HCT116 (cell line): ENCODE results near the gene SHISA4. TPM values are rescaled to one million over a fixed set of nuclear protein-coding genes. Genes with fewer than 3 reads are reported as not detected.

ENCODE experiments used
- ATAC-seq: fragments of 200-7000 bp; cut with Tn5 transposase; 2 replicates; pipeline ENCODE4 v1.9.1; 2020; ENCODE audit warnings: mild to moderate bottlenecking, moderate library complexity
- BruUV-seq: library from RNA; stranded (reverse); fragments of 400-500 nt; replicated peaks from 2 replicates; lab custom pipeline; 2021; lab: Mats Ljungman, UMichigan
- CTCF ChIA-PET: fragments of 300-600 bp; sonication (Branson Sonifier 250); formaldehyde crosslinking; loops from one replicate; lab custom pipeline; 2021; ENCODE audit warnings: antibody characterized with exemption; lab: Charles Lee
- POLR2A ChIA-PET: fragments of 300-600, 350-600 bp; sonication (Branson Sonifier 250); formaldehyde crosslinking; loops from one replicate; lab custom pipeline; 2021; ENCODE audit warnings: antibody characterized with exemption; lab: Charles Lee
- RAD21 ChIA-PET, 2 experiments: fragments of 300-600 bp; sonication (Branson Sonifier 250); formaldehyde crosslinking; loops; one replicate each; lab custom pipeline; 2023; ENCODE audit warnings: low total read pairs in 2 of 2; ENCODE audit not compliant: uncharacterized antibody in 2 of 2, unreplicated experiment in 2 of 2, low non-redundant PET in 1 of 2; lab: Charles Lee
- DNase-seq: peaks from one replicate; pipeline ENCODE4 v3.0.0-alpha.2; 2010; ENCODE audit warnings: low read depth, low spot score
- H2AFZ ChIP-seq: fragments of 200-600 bp; shearing (Covaris generic), sonication (generic); 2 replicates; pipeline ENCODE4 v1.6.1; 2017; ENCODE audit warnings: low read depth, mixed run types, mixed read lengths, antibody characterized with exemption, low read length; ENCODE audit not compliant: poor library complexity, severe bottlenecking
- H3K27ac ChIP-seq: 2 replicates; pipeline ENCODE4 v1.5.1; 2012; ENCODE audit warnings: low read depth, low read length
- H3K27me3 ChIP-seq: fragments of 200-600 bp; sonication (generic); 2 replicates; pipeline ENCODE4 v1.6.1; 2016; ENCODE audit warnings: mixed run types, low read length, mixed read lengths; ENCODE audit not compliant: insufficient read depth
- H3K36me3 ChIP-seq, 2 experiments: fragments of 200-500 bp in 1 of 2; fragments of 200-600 bp in 1 of 2; sonication (Bioruptor generic) in 1 of 2; sonication (generic) in 1 of 2; 2 replicates each; pipeline versions ENCODE4 v1.5.1 to v1.6.1; 2014 to 2016; ENCODE audit warnings: low read length in 2 of 2, inconsistent platforms in 1 of 2, mixed read lengths in 1 of 2, mixed run types in 1 of 2; ENCODE audit not compliant: insufficient read depth in 2 of 2, control insufficient read depth in 1 of 2
- H3K4me1 ChIP-seq, 2 experiments: fragments of 200-600 bp in 1 of 2; sonication (generic) in 1 of 2; 2 replicates each; pipeline versions ENCODE4 v1.5.1 to v1.6.1; 2012 to 2017; ENCODE audit warnings: low read length in 2 of 2, inconsistent platforms in 1 of 2, mild to moderate bottlenecking in 1 of 2, mixed read lengths in 1 of 2, mixed run types in 1 of 2, moderate library complexity in 1 of 2; ENCODE audit not compliant: insufficient read depth in 2 of 2, control insufficient read depth in 1 of 2
- H3K4me2 ChIP-seq: fragments of 200-600 bp; sonication (generic); 2 replicates; pipeline ENCODE4 v1.6.1; 2017; ENCODE audit warnings: mixed run types, low read length, mixed read lengths
- H3K4me3 ChIP-seq, 2 experiments: fragments of 200-600 bp in 1 of 2; sonication (generic) in 1 of 2; replicated peaks in 1 of 2; 2 replicates each; pipeline ENCODE4 v1.5.1; 2011 to 2016; ENCODE audit warnings: low read length in 2 of 2, control low read depth in 1 of 2, low read depth in 1 of 2, mild to moderate bottlenecking in 1 of 2, mixed read lengths in 1 of 2, mixed run types in 1 of 2
- H3K79me2 ChIP-seq: fragments of 200-600 bp; sonication (generic); 2 replicates; pipeline ENCODE4 v1.6.1; 2017; ENCODE audit warnings: mild to moderate bottlenecking, mixed run types, low read length, moderate library complexity, mixed read lengths; ENCODE audit not compliant: insufficient read depth
- H3K9ac ChIP-seq: fragments of 200-600 bp; sonication (generic); 2 replicates; pipeline ENCODE4 v1.6.1; 2016; ENCODE audit warnings: low read length, mixed read lengths
- H3K9me2 ChIP-seq: fragments of 200-600 bp; sonication (generic), shearing (Covaris generic); 2 replicates; pipeline ENCODE4 v1.6.1; 2017; ENCODE audit warnings: mixed run types, mild to moderate bottlenecking, moderate library complexity; ENCODE audit not compliant: insufficient read depth
- H3K9me3 ChIP-seq, 2 experiments: fragments of 200-500 bp in 1 of 2; fragments of 200-600 bp in 1 of 2; sonication (Bioruptor generic) in 1 of 2; sonication (generic) in 1 of 2; 2 replicates each; pipeline ENCODE4 v1.6.1; 2014 to 2017; ENCODE audit warnings: low read length in 2 of 2, mixed read lengths in 2 of 2, inconsistent platforms in 1 of 2, low read depth in 1 of 2, mild to moderate bottlenecking in 1 of 2, mixed run types in 1 of 2, moderate library complexity in 1 of 2; ENCODE audit not compliant: control insufficient read depth in 1 of 2, insufficient read depth in 1 of 2
- H4K20me1 ChIP-seq: fragments of 200-600 bp; sonication (generic), shearing (Covaris generic); 2 replicates; pipeline ENCODE4 v1.6.1; 2017; ENCODE audit warnings: mixed run types, mild to moderate bottlenecking, moderate library complexity; ENCODE audit not compliant: insufficient read depth
- CBX3 ChIP-seq: IDR thresholded peaks from 2 replicates; pipeline ENCODE4 v1.6.1; 2012; ENCODE audit warnings: low read depth
- EGR1 ChIP-seq: IDR thresholded peaks from 2 replicates; pipeline ENCODE4 v1.6.1; 2012; ENCODE audit warnings: low read depth
- ELF1 ChIP-seq: IDR thresholded peaks from 2 replicates; pipeline ENCODE4 v1.6.1; 2012; ENCODE audit warnings: low read depth, borderline replicate concordance
- POLR2A ChIP-seq: IDR thresholded peaks from 2 replicates; pipeline ENCODE4 v1.7.0; 2011; ENCODE audit warnings: borderline replicate concordance; ENCODE audit not compliant: insufficient read depth, insufficient read length; ENCODE audit errors: extremely low read depth
- TCF7L2 ChIP-seq: IDR thresholded peaks from 2 replicates; pipeline ENCODE4 v1.7.0; 2011; ENCODE audit warnings: borderline replicate concordance, inconsistent platforms; ENCODE audit not compliant: insufficient read depth, insufficient read length; ENCODE audit errors: extremely low read depth
- intact Hi-C: fragments of 100-400 bp; cut with micrococcal nuclease; formaldehyde crosslinking; loops from 2 replicates; pipeline ENCODE4 v1.10.0; 2022
- microRNA-seq: library from miRNA; unstranded; fragments of <30 nt; microRNA quantifications from one replicate; pipeline ENCODE4, GENCODE V29; 2016; ENCODE audit warnings: borderline number of aligned reads
- total RNA-seq: library from RNA; stranded (reverse); gene quantifications from one replicate; pipeline ENCODE4 v1.2.1, GENCODE V29; 2021; ENCODE audit not compliant: unreplicated experiment

The SHISA4 gene
- total RNA-seq, 1 experiment from 2014 or later, result 15.2 TPM

- CTCF ChIA-PET, result interaction anchor here (1.0 kb wide), 1 partner anchor 60 kb away, joined by 3 read pairs; no protein-coding TSS in a partner anchor
Observed at GRCh38 chr1:201941420-201942128, 52.9 kb downstream of the SHISA4 start.

GRCh38 chr1:201942129-201942495 is 53.4 kb downstream of the SHISA4 start:
- ATAC-seq (no peak), DNase-seq (no peak)
- Histone ChIP-seq H3K79me2 (no peaks in the 10 kb centered on the region), H3K9ac (no peak overlapping the region), H3K27me3 (peaks cover 11% of the 10 kb centered on the region), H3K36me3 (no peaks in the 10 kb centered on the region), H3K4me3 (no peak overlapping the region), H3K9me2 (no peaks in the 10 kb centered on the region), H2AFZ (peak overlapping the region; percentile 72), H3K4me1 (peaks cover 11 to 20% of the 10 kb centered on the region in 2 experiments; a peak in 3 of 4 replicates), H4K20me1 (no peaks in the 10 kb centered on the region), H3K4me2 (peak overlapping the region; percentile 39), H3K9me3 (no peaks in the 10 kb centered on the region), H3K27ac (no peak overlapping the region)
- POLR2A ChIA-PET, result interaction anchor here (1.0 kb wide), 1 partner anchor 13 kb away, joined by 3 read pairs; the partner anchor contains the start of gene TIMM17A
- CTCF ChIA-PET, result interaction anchor here (1.0 kb wide), 1 partner anchor 60 kb away, joined by 3 read pairs; no protein-coding TSS in a partner anchor
- intact Hi-C loops, result no loop called here
- BruUV-seq, result no TSS peak
- RAD21 ChIA-PET, result no interaction called here
- no peak for TF ChIP-seq EGR1
- TF ChIP-seq POLR2A, result no peak

More at GRCh38 chr1:201941420-201942128, 52.9 kb downstream of the SHISA4 start:
- TF ChIP-seq POLR2A (peak; percentile 39), TCF7L2 (no peak), ELF1 (no peak), CBX3 (no peak)
- ChIA-PET POLR2A (interaction anchor here (1.0 kb wide), 1 partner anchor 14 kb away, joined by 3 read pairs; the partner anchor contains the start of gene TIMM17A), RAD21 (no interaction called here)
- H4K20me1 ChIP-seq, result no peaks in the 10 kb centered on the region
- no peaks in the 10 kb centered on the region for H3K36me3 ChIP-seq
- H3K9me2 ChIP-seq, result no peaks in the 10 kb centered on the region
- BruUV-seq, result no TSS peak
- H3K4me3 ChIP-seq, result no peak overlapping the region
- intact Hi-C loops, result no loop called here
- peaks cover 8% of the 10 kb centered on the region for H3K27me3 ChIP-seq
- no peak overlapping the region; the same call in 1 of the 2 replicates for H3K27ac ChIP-seq
- H3K4me1 ChIP-seq, result peaks cover 11 to 20% of the 10 kb centered on the region in 2 experiments; a peak in 3 of 4 replicates
- peak overlapping the region; percentile 72 for H2AFZ ChIP-seq
- DNase-seq (no peak), ATAC-seq (peak; percentile 69)
- H3K9me3 ChIP-seq, result no peaks in the 10 kb centered on the region
- no peaks in the 10 kb centered on the region for H3K79me2 ChIP-seq
- H3K4me2 ChIP-seq, result peak overlapping the region; percentile 39
- no peak overlapping the region for H3K9ac ChIP-seq

Small RNA genes lying within 50 kb of the gene (microRNA-seq; reads per million reads assigned to microRNA genes)
- gene MIR6739, result not detected

Other genes starting within 250 kb of the SHISA4 start
- 80.6 TPM for gene IPO9, start 59.7 kb upstream of the SHISA4 start, total RNA-seq
- gene LMOD1, start 57.6 kb downstream of the SHISA4 start, total RNA-seq, result 0.12 TPM
- gene TIMM17A, start 66.6 kb downstream of the SHISA4 start, total RNA-seq, result 100 TPM
- 85.9 TPM for gene RNPEP, start 93.8 kb downstream of the SHISA4 start, total RNA-seq
- 200 TPM for gene ELF3, start 121.7 kb downstream of the SHISA4 start, total RNA-seq
- gene GPR37L1, start 234.0 kb downstream of the SHISA4 start, total RNA-seq, result 0.10 TPM